ENCODE data around the gene TOM1.
A peak's percentile ranks its signal among the peaks of the same experiment; 100 is the strongest.

Gene TOM1

GRCh38 chr22:35313311-35314121 is 13.8 kb downstream of the TOM1 start:
- Mint-ChIP-seq H3K4me3 (peak overlapping the region in 1 of 2 donors; percentile 70), H3K4me1 (peaks cover 56 to 77% of the 10 kb centered on the region in 2 donors), H3K27ac (peak overlapping the region; percentile 96), H3K36me3 (peaks cover 45 to 55% of the 10 kb centered on the region in 2 donors), H3K9me3 (peaks cover 0 to 2% of the 10 kb centered on the region in 2 donors), H3K27me3 (no peaks in the 10 kb centered on the region)
- DNase-seq (peak; percentile 39), ATAC-seq (replicated peaks) (peak; percentile 9 to 24)

- H3K4me3 Mint-ChIP-seq, result peak overlapping the region in 1 of 2 donors; percentile 18
- peaks cover 48 to 69% of the 10 kb centered on the region in 2 donors for H3K4me1 Mint-ChIP-seq
- no peaks in the 10 kb centered on the region for H3K27me3 Mint-ChIP-seq
- peaks cover 49 to 61% of the 10 kb centered on the region in 2 donors for H3K36me3 Mint-ChIP-seq
- peak overlapping the region; percentile 89 for H3K27ac Mint-ChIP-seq
- no peak for ATAC-seq (replicated peaks)
- H3K9me3 Mint-ChIP-seq, result peaks cover 0 to 2% of the 10 kb centered on the region in 2 donors
- DNase-seq, result no peak
Observed at GRCh38 chr22:35314161-35314942, 14.7 kb downstream of the TOM1 start.

GRCh38 chr22:35315141-35315854 is 15.6 kb downstream of the TOM1 start:
- Mint-ChIP-seq H3K27ac (peak overlapping the region; percentile 26), H3K4me1 (peaks cover 40 to 59% of the 10 kb centered on the region in 2 donors), H3K4me3 (no peak overlapping the region), H3K9me3 (peaks cover 0 to 2% of the 10 kb centered on the region in 2 donors), H3K36me3 (peaks cover 53 to 63% of the 10 kb centered on the region in 2 donors), H3K27me3 (no peaks in the 10 kb centered on the region)
- DNase-seq, result no peak
- ATAC-seq (replicated peaks), result no peak

GRCh38 chr22:35315855-35316745 is 16.4 kb downstream of the TOM1 start:
- ATAC-seq (replicated peaks) (no peak), DNase-seq (no peak)
- Mint-ChIP-seq H3K4me3 (no peak overlapping the region), H3K36me3 (peaks cover 52 to 62% of the 10 kb centered on the region in 2 donors), H3K9me3 (peaks cover 0 to 2% of the 10 kb centered on the region in 2 donors), H3K4me1 (peaks cover 32 to 51% of the 10 kb centered on the region in 2 donors), H3K27ac (no peak overlapping the region), H3K27me3 (no peaks in the 10 kb centered on the region)

GRCh38 chr22:35316751-35317150 is 17.1 kb downstream of the TOM1 start:
- ATAC-seq (replicated peaks) (no peak), DNase-seq (no peak)
- Mint-ChIP-seq H3K4me1 (peaks cover 27 to 45% of the 10 kb centered on the region in 2 donors), H3K27ac (no peak overlapping the region), H3K4me3 (no peak overlapping the region), H3K9me3 (peaks cover 0 to 2% of the 10 kb centered on the region in 2 donors), H3K27me3 (no peaks in the 10 kb centered on the region), H3K36me3 (peaks cover 51 to 59% of the 10 kb centered on the region in 2 donors)

GRCh38 chr22:35317680-35318290 is 18.1 kb downstream of the TOM1 start:
- Mint-ChIP-seq H3K4me3 (no peak overlapping the region), H3K36me3 (peaks cover 55 to 64% of the 10 kb centered on the region in 2 donors), H3K27ac (no peak overlapping the region), H3K27me3 (no peaks in the 10 kb centered on the region), H3K9me3 (peaks cover 0 to under 1% of the 10 kb centered on the region in 2 donors), H3K4me1 (peaks cover 21 to 39% of the 10 kb centered on the region in 2 donors)
- no peak for DNase-seq
- no peak for ATAC-seq (replicated peaks)

GRCh38 chr22:35318346-35319215 is 18.9 kb downstream of the TOM1 start:
- DNase-seq, result no peak
- H3K4me1 Mint-ChIP-seq, result peaks cover 19 to 37% of the 10 kb centered on the region in 2 donors

GRCh38 chr22:35319244-35319985 is 19.7 kb downstream of the TOM1 start:
- Mint-ChIP-seq H3K27ac (no peak overlapping the region), H3K4me3 (no peak overlapping the region), H3K36me3 (peaks cover 62 to 73% of the 10 kb centered on the region in 2 donors), H3K4me1 (peaks cover 16 to 35% of the 10 kb centered on the region in 2 donors), H3K27me3 (no peaks in the 10 kb centered on the region), H3K9me3 (no peaks in the 10 kb centered on the region)
- no peak for DNase-seq
- ATAC-seq (replicated peaks), result no peak

More at GRCh38 chr22:35318346-35319215, 18.9 kb downstream of the TOM1 start:
- no peak for ATAC-seq (replicated peaks)
- Mint-ChIP-seq H3K36me3 (peaks cover 61 to 71% of the 10 kb centered on the region in 2 donors), H3K4me3 (no peak overlapping the region), H3K27ac (peak overlapping the region; percentile 31), H3K9me3 (no peaks in the 10 kb centered on the region), H3K27me3 (no peaks in the 10 kb centered on the region)

- DNase-seq (no peak), ATAC-seq (replicated peaks) (no peak)
- no peaks in the 10 kb centered on the region for H3K9me3 Mint-ChIP-seq
- H3K4me1 Mint-ChIP-seq, result peaks cover 12 to 27% of the 10 kb centered on the region in 2 donors
- H3K27ac Mint-ChIP-seq, result no peak overlapping the region
- peaks cover 70 to 86% of the 10 kb centered on the region in 2 donors for H3K36me3 Mint-ChIP-seq
- H3K4me3 Mint-ChIP-seq, result no peak overlapping the region
- no peaks in the 10 kb centered on the region for H3K27me3 Mint-ChIP-seq
Observed at GRCh38 chr22:35322126-35322525, 22.4 kb downstream of the TOM1 start.

- peaks cover 74 to 89% of the 10 kb centered on the region in 2 donors for H3K36me3 Mint-ChIP-seq
- no peak for ATAC-seq (replicated peaks)
- no peaks in the 10 kb centered on the region for H3K27me3 Mint-ChIP-seq
- no peak overlapping the region for H3K4me3 Mint-ChIP-seq
- no peaks in the 10 kb centered on the region for H3K9me3 Mint-ChIP-seq
- no peak overlapping the region for H3K27ac Mint-ChIP-seq
- no peak for DNase-seq
- H3K4me1 Mint-ChIP-seq, result peaks cover 12 to 27% of the 10 kb centered on the region in 2 donors
Observed at GRCh38 chr22:35322893-35323292, 23.2 kb downstream of the TOM1 start.

GRCh38 chr22:35323305-35323704 is 23.6 kb downstream of the TOM1 start:
- H3K27ac Mint-ChIP-seq, result no peak overlapping the region
- no peaks in the 10 kb centered on the region for H3K9me3 Mint-ChIP-seq
- ATAC-seq (replicated peaks) (no peak), DNase-seq (no peak)
- H3K36me3 Mint-ChIP-seq, result peaks cover 74 to 89% of the 10 kb centered on the region in 2 donors
- peaks cover 12 to 30% of the 10 kb centered on the region in 2 donors for H3K4me1 Mint-ChIP-seq
- H3K4me3 Mint-ChIP-seq, result no peak overlapping the region
- no peaks in the 10 kb centered on the region for H3K27me3 Mint-ChIP-seq

- DNase-seq (no peak), ATAC-seq (replicated peaks) (no peak)
- H3K9me3 Mint-ChIP-seq, result no peaks in the 10 kb centered on the region
- no peak overlapping the region for H3K4me3 Mint-ChIP-seq
- peaks cover 76 to 84% of the 10 kb centered on the region in 2 donors for H3K36me3 Mint-ChIP-seq
- peaks cover 12 to 34% of the 10 kb centered on the region in 2 donors for H3K4me1 Mint-ChIP-seq
- no peaks in the 10 kb centered on the region for H3K27me3 Mint-ChIP-seq
- no peak overlapping the region for H3K27ac Mint-ChIP-seq
Observed at GRCh38 chr22:35324067-35324466, 24.4 kb downstream of the TOM1 start.
